AG04449 (cell line): ENCODE results near the gene MTTP.

ENCODE experiments used
- CTCF ChIA-PET: fragments of 350-600 bp; formaldehyde crosslinking; extraction: SDS; loops from one replicate; lab custom pipeline; 2021; ENCODE audit warnings: antibody characterized with exemption; lab: Yijun Ruan, JAX
- POLR2A ChIA-PET: fragments of 400-600, 350-600 bp; formaldehyde crosslinking; extraction: SDS; loops from one replicate; lab custom pipeline; 2020; ENCODE audit warnings: antibody characterized with exemption, inconsistent platforms; lab: Yijun Ruan, JAX
- DNase-seq: peaks from one replicate; pipeline ENCODE4 v3.0.0-alpha.2; 2010; ENCODE audit warnings: low read depth, low spot score
- H3K4me3 ChIP-seq: 2 replicates; pipeline ENCODE4 v1.5.1; 2011; ENCODE audit warnings: low read depth, mild to moderate bottlenecking, control low read depth, low read length
- TF ChIP-seq, protein P1 (sequence below): IDR thresholded peaks from one replicate; pipeline ENCODE4 v1.5.1; 2011; ENCODE audit warnings: mild to moderate bottlenecking, moderate library complexity, low read length, control low read depth, inconsistent platforms; ENCODE audit not compliant: insufficient read depth; ENCODE audit errors: missing control alignments

Gene MTTP

GRCh38 chr4:99661907-99662306 lies 87.3 kb downstream of the MTTP start:
- TF ChIP-seq, protein P1, sequence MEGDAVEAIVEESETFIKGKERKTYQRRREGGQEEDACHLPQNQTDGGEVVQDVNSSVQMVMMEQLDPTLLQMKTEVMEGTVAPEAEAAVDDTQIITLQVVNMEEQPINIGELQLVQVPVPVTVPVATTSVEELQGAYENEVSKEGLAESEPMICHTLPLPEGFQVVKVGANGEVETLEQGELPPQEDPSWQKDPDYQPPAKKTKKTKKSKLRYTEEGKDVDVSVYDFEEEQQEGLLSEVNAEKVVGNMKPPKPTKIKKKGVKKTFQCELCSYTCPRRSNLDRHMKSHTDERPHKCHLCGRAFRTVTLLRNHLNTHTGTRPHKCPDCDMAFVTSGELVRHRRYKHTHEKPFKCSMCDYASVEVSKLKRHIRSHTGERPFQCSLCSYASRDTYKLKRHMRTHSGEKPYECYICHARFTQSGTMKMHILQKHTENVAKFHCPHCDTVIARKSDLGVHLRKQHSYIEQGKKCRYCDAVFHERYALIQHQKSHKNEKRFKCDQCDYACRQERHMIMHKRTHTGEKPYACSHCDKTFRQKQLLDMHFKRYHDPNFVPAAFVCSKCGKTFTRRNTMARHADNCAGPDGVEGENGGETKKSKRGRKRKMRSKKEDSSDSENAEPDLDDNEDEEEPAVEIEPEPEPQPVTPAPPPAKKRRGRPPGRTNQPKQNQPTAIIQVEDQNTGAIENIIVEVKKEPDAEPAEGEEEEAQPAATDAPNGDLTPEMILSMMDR, result no peak
- ChIA-PET POLR2A (no interaction called here), CTCF (no interaction called here)
- DNase-seq, result no peak
- no peak overlapping the region for H3K4me3 ChIP-seq

GRCh38 chr4:99664716-99665115 lies 90.1 kb downstream of the MTTP start:
- TF ChIP-seq, protein P1, result no peak
- ChIA-PET POLR2A (no interaction called here), CTCF (no interaction called here)
- DNase-seq, result no peak
- no peak overlapping the region for H3K4me3 ChIP-seq

DNA sequence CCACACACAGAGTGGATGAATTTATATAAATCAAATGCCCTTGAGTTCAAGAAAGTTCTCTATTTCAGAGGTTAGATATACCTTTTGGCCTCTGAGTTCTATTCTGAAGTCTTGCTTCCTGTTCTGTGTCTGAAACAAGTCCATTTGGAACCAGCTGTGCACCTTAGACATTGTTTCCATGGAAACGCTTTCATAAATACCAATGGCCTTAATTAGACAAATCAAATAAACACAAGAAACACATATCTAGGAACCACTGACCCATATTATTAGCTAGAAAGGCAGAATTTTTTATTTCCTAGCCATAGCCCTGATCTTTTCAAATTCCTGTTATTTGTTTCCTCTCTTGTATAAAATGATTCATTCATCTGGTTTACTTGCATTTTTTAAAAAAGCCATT lies 91.4 kb downstream of the MTTP start:
- DNase-seq, result no peak
- TF ChIP-seq, protein P1, result no peak
- POLR2A ChIA-PET, result no interaction called here
- CTCF ChIA-PET, result no interaction called here
- no peak overlapping the region for H3K4me3 ChIP-seq

DNA sequence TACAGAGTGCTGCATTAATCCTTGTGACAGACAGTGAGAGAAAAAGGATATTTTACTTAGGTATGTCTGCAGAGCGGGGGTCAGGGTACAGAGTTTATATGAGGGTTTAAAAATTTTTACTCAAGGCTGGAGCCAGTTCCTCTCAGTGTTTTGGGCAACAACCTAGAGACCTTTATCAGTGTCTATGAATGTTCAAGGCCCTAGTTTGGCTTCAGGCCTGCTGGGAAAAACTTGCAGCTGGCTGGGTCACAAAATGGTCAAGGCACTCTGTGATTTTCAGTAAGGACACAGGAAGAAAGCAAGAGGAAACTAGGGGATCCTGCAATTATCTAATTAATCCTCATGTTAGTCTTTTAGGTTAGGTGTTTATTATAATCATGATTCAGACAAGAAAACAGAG lies 93.8 kb downstream of the MTTP start:
- CTCF ChIA-PET, result no interaction called here
- H3K4me3 ChIP-seq, result no peak overlapping the region
- TF ChIP-seq, protein P1, result no peak
- POLR2A ChIA-PET, result no interaction called here
- DNase-seq, result no peak

- POLR2A ChIA-PET, result no interaction called here
- H3K4me3 ChIP-seq, result no peak overlapping the region
- no peak for DNase-seq
- CTCF ChIA-PET, result no interaction called here
- TF ChIP-seq, protein P1, result no peak
Observed at GRCh38 chr4:99669084-99669483, 94.5 kb downstream of the MTTP start.

GRCh38 chr4:99670409-99671073 lies 95.9 kb downstream of the MTTP start:
- POLR2A ChIA-PET, result no interaction called here
- no peak overlapping the region for H3K4me3 ChIP-seq
- TF ChIP-seq, protein P1, result no peak
- CTCF ChIA-PET, result no interaction called here
- DNase-seq, result no peak
